HG03442 (cell line): Measurements from ENCODE around the gene C3orf62.

Experiments
- ATAC-seq: cut with Tn5 transposase; IDR thresholded peaks from one replicate; pipeline ENCODE4 v1.9.1; 2021; ENCODE audit warnings: mild to moderate bottlenecking, moderate library complexity; ENCODE audit not compliant: unreplicated experiment

The C3orf62 gene

DNA sequence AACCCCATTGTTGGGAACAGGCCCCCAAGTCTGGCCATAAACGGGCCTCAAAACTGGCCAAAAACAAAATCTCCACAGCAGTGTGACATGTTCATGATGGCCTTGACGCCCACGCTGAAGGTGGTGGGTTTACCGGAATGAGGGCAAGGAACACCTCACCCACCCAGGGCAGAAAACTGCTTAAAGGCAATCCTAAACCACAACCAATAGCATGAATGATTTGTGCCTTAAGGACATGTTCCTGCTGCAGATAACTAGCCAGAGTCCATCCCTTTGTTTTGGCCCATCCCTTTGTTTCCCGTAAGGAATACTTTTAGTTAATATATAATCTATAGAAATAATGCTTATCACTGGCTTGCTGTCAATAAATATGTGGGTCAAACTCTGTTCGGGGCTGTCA, 57.9 kb downstream of the C3orf62 start:
- ATAC-seq: no peak
